ENCODE results near the gene SMIM33.

DNA sequence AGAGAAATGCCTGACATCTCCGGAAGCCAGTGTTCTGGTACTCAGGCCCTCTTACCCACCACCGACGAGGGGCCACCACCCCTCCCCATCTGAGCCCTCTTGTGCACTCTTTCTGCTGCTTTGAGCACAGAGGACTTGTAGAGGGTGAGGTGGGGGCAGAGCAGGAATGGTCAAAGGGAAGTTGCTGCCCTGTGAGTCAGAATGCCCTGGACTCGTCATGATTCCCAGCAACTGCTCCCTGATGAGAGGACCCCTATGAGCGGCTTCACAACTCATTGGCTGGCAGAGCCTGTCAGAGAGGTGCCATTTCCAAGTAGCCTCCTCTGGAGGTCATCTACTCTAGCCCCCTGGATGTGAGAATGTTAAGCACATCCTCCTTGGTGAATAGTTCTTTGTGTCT, 9.1 kb upstream of the SMIM33 start:
- TF ChIP-seq, protein P1, sequence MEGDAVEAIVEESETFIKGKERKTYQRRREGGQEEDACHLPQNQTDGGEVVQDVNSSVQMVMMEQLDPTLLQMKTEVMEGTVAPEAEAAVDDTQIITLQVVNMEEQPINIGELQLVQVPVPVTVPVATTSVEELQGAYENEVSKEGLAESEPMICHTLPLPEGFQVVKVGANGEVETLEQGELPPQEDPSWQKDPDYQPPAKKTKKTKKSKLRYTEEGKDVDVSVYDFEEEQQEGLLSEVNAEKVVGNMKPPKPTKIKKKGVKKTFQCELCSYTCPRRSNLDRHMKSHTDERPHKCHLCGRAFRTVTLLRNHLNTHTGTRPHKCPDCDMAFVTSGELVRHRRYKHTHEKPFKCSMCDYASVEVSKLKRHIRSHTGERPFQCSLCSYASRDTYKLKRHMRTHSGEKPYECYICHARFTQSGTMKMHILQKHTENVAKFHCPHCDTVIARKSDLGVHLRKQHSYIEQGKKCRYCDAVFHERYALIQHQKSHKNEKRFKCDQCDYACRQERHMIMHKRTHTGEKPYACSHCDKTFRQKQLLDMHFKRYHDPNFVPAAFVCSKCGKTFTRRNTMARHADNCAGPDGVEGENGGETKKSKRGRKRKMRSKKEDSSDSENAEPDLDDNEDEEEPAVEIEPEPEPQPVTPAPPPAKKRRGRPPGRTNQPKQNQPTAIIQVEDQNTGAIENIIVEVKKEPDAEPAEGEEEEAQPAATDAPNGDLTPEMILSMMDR (IDR thresholded peaks at IDR 0.05; ENCODE audit: poor library complexity, severe bottlenecking) = no peak
- TF ChIP-seq MXI1 (conservative IDR thresholded peaks at IDR 0.05; ENCODE audit: poor library complexity, severe bottlenecking) (no peak), EP300 (conservative IDR thresholded peaks at IDR 0.05; ENCODE audit: poor library complexity, severe bottlenecking) (no peak)
